ENCODE data around the gene SCN9A. TPM values are rescaled to one million over a fixed set of nuclear protein-coding genes. Genes with fewer than 3 reads are reported as not detected.

Gene SCN9A
- total and polyA plus RNA-seq, 10 of the 15 experiments (the other 5 are each of a cell fraction or from before 2014, with no cell fraction given) = 0.04 to 0.08 (median 0.08) TPM; not detected in 7

DNA sequence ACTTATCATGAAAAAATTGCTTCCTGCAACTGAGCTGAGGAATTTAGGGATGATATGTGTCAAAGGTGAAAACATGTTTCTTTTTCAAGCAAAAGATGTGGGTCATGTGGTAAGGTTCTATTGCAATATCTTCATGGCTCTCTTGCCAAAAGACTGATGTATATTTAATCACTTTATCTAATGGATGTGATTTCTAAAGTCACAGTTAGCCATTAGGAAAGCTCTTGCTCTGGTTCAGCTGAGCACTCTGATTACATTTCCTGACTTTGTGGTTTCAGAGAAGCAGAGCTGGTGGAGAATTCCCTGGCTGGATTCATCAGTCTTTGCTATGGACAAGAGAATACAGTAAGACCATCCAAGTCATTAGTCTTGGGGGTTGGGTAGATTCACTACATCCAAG lies 24.4 kb downstream of the SCN9A start (continued):
- TF ChIP-seq, protein P1, sequence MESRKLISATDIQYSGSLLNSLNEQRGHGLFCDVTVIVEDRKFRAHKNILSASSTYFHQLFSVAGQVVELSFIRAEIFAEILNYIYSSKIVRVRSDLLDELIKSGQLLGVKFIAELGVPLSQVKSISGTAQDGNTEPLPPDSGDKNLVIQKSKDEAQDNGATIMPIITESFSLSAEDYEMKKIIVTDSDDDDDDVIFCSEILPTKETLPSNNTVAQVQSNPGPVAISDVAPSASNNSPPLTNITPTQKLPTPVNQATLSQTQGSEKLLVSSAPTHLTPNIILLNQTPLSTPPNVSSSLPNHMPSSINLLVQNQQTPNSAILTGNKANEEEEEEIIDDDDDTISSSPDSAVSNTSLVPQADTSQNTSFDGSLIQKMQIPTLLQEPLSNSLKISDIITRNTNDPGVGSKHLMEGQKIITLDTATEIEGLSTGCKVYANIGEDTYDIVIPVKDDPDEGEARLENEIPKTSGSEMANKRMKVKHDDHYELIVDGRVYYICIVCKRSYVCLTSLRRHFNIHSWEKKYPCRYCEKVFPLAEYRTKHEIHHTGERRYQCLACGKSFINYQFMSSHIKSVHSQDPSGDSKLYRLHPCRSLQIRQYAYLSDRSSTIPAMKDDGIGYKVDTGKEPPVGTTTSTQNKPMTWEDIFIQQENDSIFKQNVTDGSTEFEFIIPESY (IDR thresholded peaks at IDR 0.05) = no peak
- TF ChIP-seq MEF2A (IDR thresholded peaks at IDR 0.05; ENCODE audit: insufficient read depth, low read depth, low read length) = no peak
- TF ChIP-seq, protein P2, sequence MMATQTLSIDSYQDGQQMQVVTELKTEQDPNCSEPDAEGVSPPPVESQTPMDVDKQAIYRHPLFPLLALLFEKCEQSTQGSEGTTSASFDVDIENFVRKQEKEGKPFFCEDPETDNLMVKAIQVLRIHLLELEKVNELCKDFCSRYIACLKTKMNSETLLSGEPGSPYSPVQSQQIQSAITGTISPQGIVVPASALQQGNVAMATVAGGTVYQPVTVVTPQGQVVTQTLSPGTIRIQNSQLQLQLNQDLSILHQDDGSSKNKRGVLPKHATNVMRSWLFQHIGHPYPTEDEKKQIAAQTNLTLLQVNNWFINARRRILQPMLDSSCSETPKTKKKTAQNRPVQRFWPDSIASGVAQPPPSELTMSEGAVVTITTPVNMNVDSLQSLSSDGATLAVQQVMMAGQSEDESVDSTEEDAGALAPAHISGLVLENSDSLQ (IDR thresholded peaks at IDR 0.05) = no peak

DNA sequence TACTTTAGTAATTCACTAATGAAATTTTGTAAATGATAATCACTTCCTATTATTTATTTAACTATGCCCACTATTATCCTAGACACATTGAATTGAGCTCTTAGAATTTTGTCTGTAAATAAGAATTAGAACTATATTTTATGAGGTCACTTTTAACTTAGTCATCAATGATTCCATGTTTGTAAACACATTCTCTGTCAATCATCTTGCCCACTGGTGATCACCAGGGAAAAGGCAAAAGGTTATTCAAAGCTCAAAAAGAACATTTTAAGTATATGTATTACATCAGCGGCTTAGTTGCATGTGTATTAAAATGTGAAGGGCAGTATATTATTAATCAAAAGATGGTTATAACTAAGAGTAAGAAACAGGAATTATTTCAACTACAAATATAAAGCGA lies 25.2 kb downstream of the SCN9A start:
- ChIA-PET CTCF (no interaction called here), SMC1A (ENCODE audit: uncharacterized antibody, unreplicated experiment) (no interaction called here), RAD21 (ENCODE audit: unreplicated experiment) (no interaction called here), POLR2A (no interaction called here)
- Histone ChIP-seq H3K27me3 (replicated peaks in 1 of 2; ENCODE audit: control insufficient read depth in 2 of 2, insufficient read depth in 2 of 2, low read length in 1 of 2) (no peaks in the 10 kb centered on the region), H4K20me1 (ENCODE audit: control insufficient read depth, insufficient read depth) (no peaks in the 10 kb centered on the region), H3K4me3 (no peak overlapping the region), H3K4me1 (ENCODE audit: control insufficient read depth, insufficient read depth, low read length) (no peaks in the 10 kb centered on the region), H3K36me3 (ENCODE audit: control insufficient read depth in 2 of 2, insufficient read depth in 2 of 2, low read length in 1 of 2) (no peaks in the 10 kb centered on the region), H2AFZ (ENCODE audit: control insufficient read depth, low read depth, low read length) (no peak overlapping the region), H3K27ac (ENCODE audit: control insufficient read depth, insufficient read depth) (no peak overlapping the region), H3K9ac (ENCODE audit: control insufficient read depth, insufficient read depth, low read length) (no peak overlapping the region), H3K4me2 (ENCODE audit: control insufficient read depth, insufficient read depth) (no peak overlapping the region), H3K9me3 (replicated peaks; ENCODE audit: control insufficient read depth, insufficient read depth, low read length) (no peaks in the 10 kb centered on the region), H3K79me2 (ENCODE audit: control insufficient read depth, insufficient read depth, low read length) (no peaks in the 10 kb centered on the region)
- DNase-seq (ENCODE audit: low read depth, low spot score) (no peak), FAIRE-seq (no peak), ATAC-seq (no peak)
- intact Hi-C loops (cut with micrococcal nuclease; ENCODE audit: unreplicated experiment) (no loop called here), in situ Hi-C loops (cut with MboI) (no loop called here)
- no peak for TF ChIP-seq LARP7 (IDR thresholded peaks at IDR 0.05)
- TF ChIP-seq TCF12 (IDR thresholded peaks at IDR 0.05; ENCODE audit: low read depth, low read length) = no peak
- BruUV-seq (replicated peaks) = no TSS peak
- WGBS (ENCODE audit: insufficient coverage, insufficient replicate concordance, low lambda C conversion rate, missing lambda C conversion rate) = 53% methylated on average over 2 of the region's 2 CpGs

All from GM12878 (cell line).